Stimulated activated CD8-positive, alpha-beta memory T cell treated with anti-CD3 and anti-CD28 coated beads, Interleukin-15, amount 100 ng/mL, for 48 hours (primary cell): Measurements from ENCODE around the gene GNG2.

Experiments used
- DNase-seq, 2 donors: peaks; one replicate each; pipeline ENCODE4 v3.0.0-alpha.2; 2020; ENCODE audit warnings: low read depth in 2 of 2

Gene GNG2

DNA sequence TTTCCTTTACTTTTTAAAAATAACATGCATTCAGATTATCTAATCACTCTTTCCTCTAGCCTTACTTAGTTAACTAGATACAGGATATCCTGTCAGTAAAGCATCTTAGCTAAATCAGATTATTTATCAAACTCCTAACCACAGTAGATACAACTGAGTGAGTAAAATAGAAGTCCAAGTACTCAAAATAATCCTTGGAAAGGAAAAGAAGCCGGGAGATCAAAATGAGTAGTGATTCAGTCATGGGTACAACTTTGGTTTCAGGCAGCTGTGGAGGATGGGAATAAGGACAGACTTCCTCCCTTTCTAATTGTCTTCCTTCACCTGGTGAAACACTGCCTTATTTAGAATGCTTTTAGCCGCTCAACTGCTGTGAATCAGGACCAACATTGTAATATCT is 29.4 kb downstream of the GNG2 start:
- no peak for DNase-seq

DNA sequence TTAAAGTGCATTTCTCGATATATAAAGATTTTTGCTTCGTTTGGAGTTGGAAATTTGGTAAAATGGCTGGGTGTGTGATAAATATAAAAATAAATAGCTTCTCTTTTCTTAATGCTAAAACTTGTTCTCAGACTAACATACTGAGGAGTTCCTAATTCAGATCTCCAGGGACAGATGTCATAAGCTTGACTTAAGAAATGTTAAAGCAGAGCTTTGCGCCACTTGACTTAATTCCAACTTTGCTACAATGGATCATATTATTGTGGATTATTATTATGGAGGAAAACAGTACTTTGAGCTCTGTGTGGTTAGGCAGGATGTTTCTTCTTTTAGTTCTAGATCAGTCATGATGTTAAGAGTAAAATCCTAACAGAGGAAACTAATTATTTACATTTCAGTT is 33.8 kb downstream of the GNG2 start:
- no peak for DNase-seq

DNA sequence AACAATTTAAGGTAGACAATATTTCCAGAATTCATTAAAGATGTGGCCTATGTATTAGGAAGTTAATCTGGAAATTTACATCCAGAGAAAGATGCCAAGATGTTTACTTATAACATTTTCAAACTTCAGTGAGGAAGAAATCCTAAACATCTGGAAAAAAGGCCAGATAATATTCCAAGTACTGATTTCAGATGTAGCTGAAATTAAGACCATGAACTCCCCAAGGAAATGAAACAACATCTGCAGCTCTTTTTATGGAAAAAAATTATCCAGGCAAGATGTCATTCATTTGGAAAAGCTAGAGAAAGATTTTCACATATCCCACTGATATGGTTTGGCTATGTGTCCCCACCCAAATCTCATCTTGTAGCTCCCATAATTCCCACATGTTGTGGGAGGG is 35.0 kb downstream of the GNG2 start:
- no peak for DNase-seq

DNA sequence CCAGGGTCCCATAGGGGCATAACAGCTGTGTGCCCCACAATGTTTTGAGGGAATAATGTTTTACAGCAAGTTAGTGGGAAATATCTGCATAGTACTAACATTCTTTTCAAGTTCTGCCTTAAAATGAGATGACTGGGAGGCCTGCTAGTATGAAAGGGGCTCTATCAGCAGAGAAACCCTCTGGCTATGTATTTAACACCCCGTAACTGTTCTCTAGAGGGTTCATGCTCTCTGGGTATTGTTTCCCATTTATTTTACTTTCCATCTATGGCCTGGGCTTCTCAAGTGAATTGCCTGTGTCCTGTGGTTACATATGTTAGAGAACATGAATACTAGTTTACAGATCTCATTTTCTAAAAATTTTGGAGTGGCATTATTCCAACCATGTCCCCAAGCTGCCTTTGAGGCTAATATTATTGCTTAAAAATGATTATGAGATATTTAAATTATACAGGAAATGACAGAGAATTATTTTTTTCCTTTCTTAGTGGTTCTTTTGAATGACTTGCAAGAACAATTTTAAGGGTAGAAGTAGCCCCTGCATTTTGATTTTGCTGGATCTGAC is 37.5 kb downstream of the GNG2 start:
- no peak for DNase-seq

DNA sequence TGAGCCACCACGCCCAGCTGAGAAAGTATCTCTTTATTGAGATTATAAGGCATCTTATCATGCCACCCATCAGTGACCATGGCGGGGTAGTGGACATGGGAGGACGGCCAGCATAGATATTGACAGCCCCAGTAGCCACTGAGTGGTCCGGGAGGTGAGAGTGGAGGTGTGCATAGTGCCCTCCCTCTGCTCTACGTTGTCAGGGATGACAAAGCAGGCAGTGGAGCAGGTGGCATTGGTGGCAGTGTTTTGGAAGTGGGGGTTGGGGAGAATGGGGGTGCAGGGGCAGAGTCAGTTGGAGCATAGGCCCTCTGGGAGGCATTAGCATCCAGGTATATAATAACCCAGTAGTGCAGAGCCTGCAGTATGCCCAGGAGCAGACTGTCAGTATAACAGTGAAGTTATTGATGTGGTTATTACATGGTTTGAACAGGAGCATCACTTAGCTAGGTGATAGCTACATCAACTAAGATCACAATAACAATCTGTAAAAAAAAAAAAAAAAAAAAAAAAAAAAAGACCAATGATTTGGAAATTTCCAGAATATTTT is 41.1 kb downstream of the GNG2 start:
- DNase-seq, result no peak

DNA sequence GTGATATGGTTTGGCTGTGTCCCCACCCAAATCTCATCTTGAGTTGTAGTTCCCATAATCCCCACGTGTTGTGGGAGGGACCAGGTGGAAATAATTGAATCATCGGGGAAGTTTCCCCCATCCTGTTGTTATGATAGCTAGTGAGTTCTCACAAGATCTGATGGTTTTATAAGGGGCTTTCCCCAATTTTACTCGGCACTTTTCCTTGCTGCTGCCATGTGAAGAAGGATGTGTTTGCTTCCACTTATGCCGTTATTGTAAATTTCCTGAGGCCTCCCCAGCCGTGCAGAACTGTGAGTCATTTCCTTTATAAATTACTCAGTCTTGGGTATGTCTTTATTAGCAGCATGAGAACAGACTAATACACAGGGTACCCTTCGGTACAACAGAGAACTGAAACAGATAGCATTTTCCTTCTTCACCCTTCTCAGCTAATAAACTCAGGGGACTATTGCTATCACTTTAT is 45.3 kb downstream of the GNG2 start:
- DNase-seq, result peak; percentile 18 to 49

DNA sequence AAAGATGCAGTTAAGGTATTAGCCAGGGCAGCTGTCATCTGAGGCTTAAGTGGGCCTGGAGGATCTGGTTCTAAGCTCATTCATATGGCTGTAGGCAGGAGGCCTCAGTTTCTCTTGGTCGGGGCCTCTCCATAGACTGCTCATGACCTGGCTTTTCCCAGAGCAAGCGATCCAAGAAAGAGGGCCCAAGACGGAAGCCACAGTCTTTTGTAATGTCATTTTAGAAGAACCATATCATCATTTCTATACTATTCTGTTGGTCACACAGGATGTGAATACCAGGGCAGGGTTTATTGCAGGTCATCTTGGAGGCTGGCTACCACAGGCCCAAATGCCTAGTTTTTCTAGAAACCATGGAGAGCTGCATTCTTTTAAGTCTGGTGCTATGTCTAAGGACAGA is 47.7 kb downstream of the GNG2 start:
- no peak for DNase-seq

DNA sequence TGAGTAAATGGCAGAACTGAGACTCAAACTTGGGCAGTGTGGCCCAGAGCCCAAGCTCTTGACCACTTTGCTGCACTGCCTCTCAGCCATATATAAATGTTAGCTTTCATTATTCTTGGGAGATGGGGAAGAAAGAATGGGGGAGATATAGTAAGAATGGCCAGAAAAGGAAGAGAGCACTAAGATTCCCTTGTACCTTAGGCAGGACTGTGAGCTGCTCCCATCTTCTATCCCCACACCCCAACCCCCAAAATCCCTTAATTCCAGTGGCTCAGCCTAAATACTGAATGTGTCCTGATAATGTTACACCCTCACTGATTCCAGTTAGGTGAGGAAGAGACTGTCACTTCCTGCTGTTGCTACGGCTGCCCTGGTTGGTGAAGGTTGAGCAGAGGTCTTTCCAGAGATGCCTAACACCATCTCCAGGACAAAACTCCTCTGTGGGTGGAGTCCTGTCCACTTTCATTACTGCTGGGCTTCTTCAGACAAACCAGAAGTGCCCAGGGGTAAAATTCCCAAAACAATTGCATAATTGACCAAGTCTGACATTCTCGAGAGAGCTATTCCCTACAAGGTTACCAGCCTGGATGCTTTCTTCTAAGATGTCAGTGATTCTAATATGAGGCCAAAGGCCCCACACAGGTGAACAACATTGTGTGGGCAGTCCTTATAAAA is 51.8 kb downstream of the GNG2 start:
- DNase-seq, result no peak

DNA sequence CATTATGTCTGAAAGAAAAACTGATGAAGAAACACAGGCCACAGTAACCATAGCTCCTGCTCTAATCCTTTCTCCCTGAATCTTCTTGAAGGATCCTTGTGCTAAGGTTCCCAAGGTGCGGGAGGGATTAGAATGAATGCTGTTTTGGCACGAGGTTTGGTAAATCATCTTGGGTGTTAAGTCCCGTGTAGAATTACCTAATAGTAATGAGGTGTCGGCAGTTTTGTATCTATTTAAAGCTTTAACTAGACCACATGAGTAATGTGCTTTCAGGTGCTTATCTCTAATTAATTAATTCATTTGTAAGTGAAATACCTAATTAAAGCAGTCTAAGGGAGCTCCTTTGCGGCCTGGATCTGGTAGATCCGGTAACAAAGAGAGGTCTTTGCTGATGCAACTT is 53.9 kb downstream of the GNG2 start:
- no peak for DNase-seq

DNA sequence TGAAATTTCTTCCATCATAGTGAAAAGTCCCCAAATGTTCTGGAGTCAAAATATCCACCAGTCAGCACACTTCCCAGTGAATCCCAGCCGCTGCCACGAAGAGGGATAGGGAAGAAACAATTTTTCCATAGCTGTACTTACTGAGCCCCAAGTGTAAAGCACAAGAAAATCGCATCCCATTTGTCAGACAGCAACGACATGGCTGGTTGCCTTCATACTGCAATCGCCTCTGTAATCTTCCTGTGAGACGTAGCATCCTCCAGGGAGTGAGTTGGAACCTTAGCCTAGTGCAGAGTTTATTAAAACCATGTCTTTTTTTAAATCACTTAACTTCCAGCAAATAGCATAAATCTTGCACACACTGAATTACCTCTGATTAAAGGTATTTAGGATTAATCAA is 56.8 kb downstream of the GNG2 start:
- no peak for DNase-seq

DNA sequence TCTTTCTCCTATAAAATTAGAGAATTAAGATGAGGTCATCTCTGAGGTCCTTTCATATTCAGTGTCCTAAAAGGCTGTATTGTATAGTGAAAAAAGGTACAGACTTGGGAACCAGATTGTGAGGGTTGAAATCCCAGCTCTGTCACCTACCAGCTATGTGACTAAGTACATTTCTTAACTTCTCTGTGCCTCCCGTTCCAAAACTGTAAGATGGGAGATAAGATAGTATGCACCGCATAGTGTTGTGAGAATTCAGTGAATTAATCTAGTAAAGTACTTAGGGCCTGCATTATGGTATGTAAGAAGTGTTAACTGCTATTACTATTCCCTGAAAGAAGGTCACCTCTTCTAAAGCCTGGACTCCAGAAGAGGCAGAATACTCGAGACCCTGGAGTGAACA is 60.6 kb downstream of the GNG2 start:
- DNase-seq, result no peak

DNA sequence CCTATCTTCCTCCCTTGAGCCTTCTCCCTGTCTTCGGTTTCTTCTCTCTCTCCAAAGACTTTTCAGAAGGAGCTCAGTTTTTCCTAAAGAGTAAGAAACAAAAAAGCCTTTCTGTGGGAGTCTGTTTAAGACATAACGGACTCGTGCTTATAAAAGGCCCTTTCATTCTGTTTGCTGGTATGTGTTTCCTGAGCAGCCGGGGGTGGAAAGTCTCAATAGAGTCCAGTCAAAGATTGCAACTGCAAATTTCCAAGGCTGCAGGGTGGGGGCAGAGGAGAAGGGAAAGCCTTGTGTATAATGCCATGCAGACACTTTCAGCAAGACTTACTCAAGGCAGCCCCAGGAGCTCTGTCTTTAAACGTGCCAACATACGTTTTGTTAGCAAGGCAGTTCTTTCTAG is 62.2 kb downstream of the GNG2 start:
- DNase-seq, result no peak

DNA sequence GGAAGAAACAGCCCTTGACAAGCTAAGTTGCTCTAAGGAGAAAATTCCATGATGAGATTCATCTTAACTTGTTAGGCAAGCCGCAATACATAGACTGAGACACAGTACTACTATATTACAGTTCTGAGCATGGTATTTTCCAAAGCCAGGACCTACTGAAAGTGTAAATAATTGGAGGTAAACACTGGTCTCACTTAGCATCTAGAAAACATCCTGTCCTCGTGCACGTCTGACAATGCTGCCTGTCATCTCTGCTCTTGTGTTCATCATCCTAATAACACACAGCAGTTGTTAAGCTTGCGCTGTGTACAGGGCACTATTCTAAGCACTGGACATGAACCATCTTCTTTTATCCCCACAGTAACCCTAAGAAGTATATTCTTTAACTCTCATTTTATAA is 64.2 kb downstream of the GNG2 start:
- DNase-seq, result no peak

DNA sequence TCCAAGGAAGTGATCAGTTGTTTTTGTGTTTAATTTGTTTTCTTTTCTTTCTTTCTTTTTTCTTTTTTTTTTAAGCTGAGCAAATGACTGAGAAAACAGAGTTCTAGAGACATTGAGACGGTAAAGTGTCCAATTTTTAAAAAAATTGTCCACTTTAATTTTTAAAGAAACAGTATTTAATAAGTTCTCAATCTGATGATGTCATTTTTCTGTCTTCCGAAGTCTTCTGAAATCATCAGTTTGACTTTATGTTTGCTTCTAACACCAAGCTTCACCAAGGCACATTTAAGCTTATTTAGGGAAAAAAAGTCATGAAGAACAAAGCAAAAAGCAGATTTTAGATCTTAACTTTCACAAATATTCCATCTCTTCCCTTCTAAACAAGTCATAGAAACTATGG is 65.6 kb downstream of the GNG2 start:
- DNase-seq, result no peak

DNA sequence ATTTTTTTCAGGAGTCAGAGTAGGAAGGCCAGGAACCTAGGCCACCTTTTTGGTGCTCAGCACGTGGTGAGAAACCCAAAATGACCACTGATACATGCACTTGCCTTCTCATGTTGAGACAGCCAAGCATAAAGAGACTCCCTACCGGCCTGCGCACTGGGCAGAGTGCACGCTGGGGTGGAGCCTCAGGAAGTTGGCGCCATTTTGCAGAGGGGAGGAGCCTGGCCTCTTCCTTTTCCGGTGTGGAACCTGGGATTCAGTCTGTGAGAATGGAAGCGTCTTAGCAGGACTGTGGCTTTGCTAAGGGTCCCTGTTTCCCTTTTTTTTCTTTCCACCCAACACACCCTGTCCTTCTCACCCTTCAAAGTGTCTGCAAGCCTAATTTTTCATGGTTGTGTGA is 66.0 kb downstream of the GNG2 start:
- DNase-seq, result no peak

DNA sequence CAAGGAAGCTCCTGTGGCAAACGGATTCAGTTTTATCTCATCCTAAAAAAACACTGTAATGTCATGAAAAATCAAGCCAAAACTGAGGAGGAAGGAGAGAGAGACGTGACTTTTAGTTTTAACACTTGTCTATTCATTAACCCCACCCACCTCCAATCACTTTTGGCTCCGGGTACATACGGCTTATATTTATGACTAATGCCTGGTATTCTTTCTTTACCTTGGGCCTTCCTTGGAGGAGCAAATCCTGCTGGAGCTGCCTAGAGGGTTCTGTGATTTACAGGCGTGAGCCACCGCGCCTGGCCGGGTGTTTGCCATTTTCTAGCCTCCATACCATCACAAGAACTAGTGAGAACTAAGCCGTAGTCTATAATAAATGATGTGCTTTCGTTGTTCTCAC is 68.2 kb downstream of the GNG2 start:
- DNase-seq, result no peak

DNA sequence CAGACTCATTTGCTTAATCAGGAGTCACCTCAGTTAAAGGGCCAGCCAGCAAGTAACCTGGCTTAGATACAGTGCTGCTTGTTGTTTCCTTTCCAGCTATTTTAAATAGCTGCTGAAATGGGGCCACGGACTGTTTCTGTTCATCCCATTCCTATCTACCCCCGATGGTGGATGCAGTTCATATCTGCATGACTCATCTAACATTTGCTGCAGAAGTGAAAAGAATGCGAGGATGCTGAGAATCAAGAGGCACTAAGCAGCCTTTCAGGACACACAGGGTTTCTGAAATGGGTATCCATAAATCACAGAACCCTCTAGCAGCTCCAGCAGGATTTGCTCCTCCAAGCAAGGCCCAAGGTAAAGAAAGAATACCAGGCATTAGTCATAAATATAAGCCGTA is 68.8 kb downstream of the GNG2 start:
- no peak for DNase-seq

DNA sequence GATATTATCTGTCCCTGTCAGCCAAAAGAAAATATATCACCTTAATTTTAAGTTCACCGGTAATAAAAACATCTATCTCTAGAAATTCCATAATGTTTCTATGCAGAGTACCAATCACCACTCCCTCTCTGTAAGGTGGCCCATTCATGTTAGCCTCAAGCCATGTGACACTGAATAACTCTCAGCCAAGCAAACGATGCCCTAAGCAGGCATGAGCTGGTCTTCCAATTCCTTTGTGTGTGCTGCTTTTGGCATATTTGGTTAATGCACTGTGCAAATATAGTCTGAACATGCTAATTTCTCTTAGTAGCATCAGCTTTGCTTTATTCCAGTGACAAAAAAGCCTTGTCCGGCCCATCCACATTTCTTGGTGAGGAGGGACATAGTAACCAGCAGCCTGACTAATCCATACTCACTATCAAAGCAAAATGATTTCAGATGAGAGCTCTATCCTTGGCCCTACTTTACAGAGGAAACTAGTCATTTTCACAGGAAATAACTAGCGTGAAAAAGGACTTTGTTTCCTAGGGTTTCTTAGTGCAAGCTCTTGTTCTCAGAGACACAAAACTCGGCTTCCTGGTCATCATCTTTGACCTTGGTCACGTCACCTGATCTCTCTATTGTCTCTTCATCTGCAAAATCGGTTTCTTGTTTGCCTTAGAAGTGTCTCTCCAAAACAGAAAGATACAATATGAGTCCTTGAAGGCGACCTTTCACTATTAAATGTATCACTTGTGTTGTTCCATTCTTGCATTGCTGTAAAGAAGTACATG is 69.7 kb downstream of the GNG2 start:
- DNase-seq, result no peak

DNA sequence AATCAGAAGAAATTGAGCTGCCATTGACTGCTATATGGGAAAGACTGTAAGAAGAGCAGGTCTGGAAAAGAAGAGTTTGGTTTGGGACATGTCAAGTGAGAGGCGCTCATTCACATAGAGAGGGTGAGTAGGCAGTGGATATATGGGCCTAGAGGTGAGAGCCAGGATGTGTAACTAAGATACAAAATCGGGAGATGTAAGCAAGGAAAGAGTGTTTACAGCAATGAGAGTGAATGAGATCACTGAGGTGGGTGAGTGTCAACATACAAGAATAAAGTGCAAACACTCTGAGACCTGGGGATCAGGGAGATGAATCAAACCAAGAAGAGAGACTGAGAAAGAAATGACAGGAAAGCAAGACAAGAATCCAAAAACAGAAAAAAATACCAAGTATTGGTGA is 70.9 kb downstream of the GNG2 start:
- no peak for DNase-seq

DNA sequence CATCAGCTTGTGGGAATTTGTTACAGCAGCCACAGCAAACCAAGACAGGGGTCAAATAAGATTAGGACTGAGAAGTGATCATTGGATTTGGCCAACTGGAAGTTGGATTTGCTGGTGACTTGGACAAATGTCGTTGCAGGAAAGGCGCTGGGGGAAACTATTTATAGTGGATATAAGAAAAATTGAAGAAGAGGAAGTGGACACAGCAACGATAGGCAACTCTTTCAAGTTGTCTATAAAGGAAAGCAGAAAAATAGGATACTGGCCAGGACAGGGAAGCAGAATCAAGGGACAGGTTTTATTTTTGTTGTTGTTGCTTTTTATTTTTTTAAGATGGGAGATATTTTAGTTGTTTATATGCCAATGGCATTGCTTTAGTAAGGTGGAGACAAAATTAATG is 72.8 kb downstream of the GNG2 start:
- DNase-seq, result no peak

DNA sequence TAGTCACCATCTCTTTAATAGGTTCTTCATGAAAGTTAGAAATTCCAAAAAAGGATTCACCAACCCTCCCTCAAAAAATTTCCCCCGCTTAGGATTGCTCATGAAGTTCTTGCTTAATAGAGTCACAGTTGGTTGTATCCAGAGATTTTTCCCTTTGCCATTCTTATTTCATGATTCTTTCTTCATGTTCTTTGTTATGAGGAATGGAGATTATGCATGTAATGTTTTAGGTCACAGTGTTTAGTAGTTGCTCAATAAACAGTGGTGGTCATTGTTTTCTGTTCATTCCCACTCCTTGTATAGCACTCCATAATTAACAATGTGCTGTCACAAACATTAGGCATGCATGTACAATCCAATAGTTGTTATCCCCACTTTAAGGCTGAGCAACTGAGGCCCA is 77.7 kb downstream of the GNG2 start:
- no peak for DNase-seq

DNA sequence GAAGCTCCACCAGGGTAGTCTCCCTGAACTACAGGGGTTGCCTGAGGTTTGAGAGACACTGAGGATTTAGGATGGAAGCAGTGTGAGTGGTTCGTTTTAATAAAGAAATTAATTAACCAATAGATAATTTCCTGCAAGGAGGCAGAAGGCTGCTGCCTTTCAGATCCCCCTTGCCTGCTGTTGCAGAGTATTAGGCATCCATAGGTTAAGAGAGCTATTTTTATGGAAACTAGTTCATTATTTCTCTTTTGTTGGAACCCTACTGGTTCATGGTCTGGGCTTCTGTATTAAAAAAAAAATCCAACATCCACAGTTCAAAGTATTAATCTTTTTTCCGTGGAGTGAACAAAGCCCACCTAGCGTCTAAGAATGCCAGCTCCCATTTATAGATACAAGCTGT is 78.4 kb downstream of the GNG2 start:
- no peak for DNase-seq

DNA sequence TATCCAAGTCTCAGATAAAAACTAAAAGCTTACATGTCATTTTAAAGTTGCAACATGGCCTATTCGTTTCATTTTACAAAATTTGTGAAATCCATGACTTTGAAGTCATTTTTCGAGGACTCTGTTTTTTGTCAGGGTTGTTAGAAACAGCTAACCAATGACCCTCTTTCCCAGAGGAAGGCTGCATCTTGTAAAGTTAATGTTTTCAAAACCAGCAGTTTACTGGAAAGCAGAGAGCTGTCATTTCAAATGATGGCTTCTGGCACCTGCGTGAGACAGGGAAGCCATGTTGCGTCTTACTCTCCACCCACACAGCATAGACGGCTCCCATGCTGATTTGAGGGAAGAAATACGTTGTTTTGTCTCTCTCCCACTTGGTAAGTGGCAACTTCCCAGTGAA is 78.8 kb downstream of the GNG2 start:
- no peak for DNase-seq
